Right cardiac atrium (tissue), 5 donors: ENCODE data around the gene ZNF606. TPM values are rescaled to one million over a fixed set of nuclear protein-coding genes. Genes with fewer than 3 reads are reported as not detected.

Experiments used
- ATAC-seq, 2 donors: fragments of 200-7000 bp; cut with Tn5 transposase; one replicate each; pipeline versions ENCODE4 v1.8.0 to v1.9.1; 2020; ENCODE audit warnings: moderate library complexity in 2 of 2, mild to moderate bottlenecking in 1 of 2
- DNase-seq, 3 donors: peaks; one replicate each; pipeline ENCODE4 v3.0.0-alpha.2; 2020
- H3K27ac ChIP-seq: one replicate; pipeline ENCODE4 v1.5.1; 2013; ENCODE audit warnings: mild to moderate bottlenecking, low read length, control low read depth, moderate library complexity
- H3K27me3 ChIP-seq: one replicate; pipeline ENCODE4 v1.6.1; 2013; ENCODE audit not compliant: control insufficient read depth, insufficient read depth
- H3K4me1 ChIP-seq: one replicate; pipeline ENCODE4 v1.6.1; 2013; ENCODE audit warnings: low read length; ENCODE audit not compliant: control insufficient read depth, insufficient read depth
- H3K4me3 ChIP-seq: one replicate; pipeline ENCODE4 v1.5.1; 2013; ENCODE audit warnings: low read length, control low read depth
- H3K9me3 ChIP-seq: one replicate; pipeline ENCODE4 v1.6.1; 2013; ENCODE audit warnings: low read length; ENCODE audit not compliant: control insufficient read depth
- WGBS: extraction: QIAGEN DNeasy Blood & Tissue Kit; methylation state at CpG from one replicate; pipeline ENCODE4 v1.1.7; 2013; 5-methylcytosine and 5-hydroxymethylcytosine counted together
- intact Hi-C, 4 donors: fragments of 100-400 bp; cut with DNase I; formaldehyde crosslinking; loops; one replicate each; pipeline versions ENCODE4 v1.11.0 to v1.14.0; 2022 to 2023
- polyA plus RNA-seq: library from polyadenylated mRNA; stranded (reverse); fragments of 200-250 nt; gene quantifications from one replicate; pipeline ENCODE4 v1.2.3, GENCODE V29; 2013
- total RNA-seq, 4 donors: library from RNA; stranded (reverse); fragmentation: NEBNext Ultra II Directional; extraction: Animal tissue kit (Norgen Biotek cat#: 25700); gene quantifications; one replicate each; pipeline ENCODE4 v1.2.1, GENCODE V29; 2021
- donor health status: healthy with polysubstance abuse.
- donor health status: DM: no; HTN: yes; CAD: no.
- donor health status: DM: no; HTN: no; CAD: no.
- donor health status: DM: no; HTN: yes; CAD: no; lungs with severe emphysema.
- donor health status: DM: yes; HTN: yes; CAD: no.

ZNF606 gene
- total and polyA plus RNA-seq, 5 donors = 10.2 to 16.8 (median 15.3) TPM

DNA sequence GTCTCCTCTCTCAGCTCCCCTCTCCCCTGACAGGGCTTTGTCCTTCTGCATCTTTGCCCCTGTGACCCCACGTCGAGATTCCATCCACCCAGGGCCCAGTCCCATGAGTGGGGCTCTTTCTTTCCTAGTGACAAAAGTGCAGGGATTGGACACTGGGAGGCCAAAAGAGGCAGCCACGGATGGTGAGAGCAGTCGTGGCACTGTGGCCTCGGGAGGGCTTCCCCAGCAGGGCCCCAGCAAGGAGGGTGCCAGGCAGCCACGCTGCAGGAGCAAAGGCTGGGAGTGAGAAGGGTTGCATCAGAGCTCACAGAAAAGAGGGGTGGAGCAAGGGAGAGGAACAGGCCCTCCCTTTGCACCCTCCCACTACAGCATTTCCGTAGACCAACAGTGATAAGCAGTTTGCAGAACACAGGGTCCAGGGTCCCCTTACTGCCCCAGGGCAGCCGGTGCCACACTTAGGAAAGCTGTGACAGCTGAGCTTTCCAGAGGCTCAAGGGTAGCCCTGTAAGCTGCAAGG, 36.1 kb upstream of the ZNF606 start:
- WGBS = 15% methylated on average over 8 of the region's 8 CpGs
- intact Hi-C loops = no loop called here
- Histone ChIP-seq H3K27ac (no peak overlapping the region), H3K4me1 (no peaks in the 10 kb centered on the region), H3K9me3 (peaks cover 3% of the 10 kb centered on the region), H3K27me3 (no peaks in the 10 kb centered on the region), H3K4me3 (no peak overlapping the region)
- ATAC-seq (no peak), DNase-seq (no peak)

DNA sequence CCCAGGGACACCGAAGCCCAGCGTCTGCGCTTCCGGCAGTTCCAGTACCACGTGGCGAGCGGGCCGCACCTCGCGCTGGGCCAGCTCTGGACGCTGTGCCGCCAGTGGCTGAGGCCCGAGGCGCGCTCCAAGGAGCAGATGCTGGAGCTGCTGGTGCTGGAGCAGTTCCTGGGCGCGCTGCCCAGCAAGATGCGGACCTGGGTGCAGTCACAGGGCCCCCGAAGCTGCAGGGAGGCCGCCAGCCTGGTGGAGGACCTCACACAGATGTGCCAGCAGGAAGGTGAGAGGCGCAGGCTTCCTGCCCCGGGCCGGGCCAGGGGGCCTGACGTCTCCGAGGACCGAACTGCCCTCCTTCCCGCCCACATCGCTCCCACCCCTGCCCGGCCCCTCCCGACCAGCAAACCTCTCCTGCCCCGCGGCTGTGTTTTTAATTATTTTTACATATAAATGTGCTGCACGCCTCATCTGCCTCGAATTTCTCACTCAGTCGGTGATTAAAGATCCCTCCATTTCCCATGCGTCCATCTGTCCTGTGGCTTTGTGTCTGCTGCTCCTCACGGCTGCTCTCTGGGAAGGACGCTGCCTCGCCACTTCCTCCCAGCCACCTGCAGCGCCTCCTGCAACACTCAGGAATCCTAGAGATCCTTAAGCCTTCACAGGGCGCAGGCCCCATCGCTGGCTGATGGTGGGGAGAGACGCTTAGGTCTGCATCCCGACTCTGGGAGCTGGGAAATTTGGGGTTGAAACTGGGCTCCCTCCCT, 35.5 kb upstream of the ZNF606 start:
- Histone ChIP-seq H3K9me3 (peaks cover 2% of the 10 kb centered on the region), H3K27ac (no peak overlapping the region), H3K27me3 (no peaks in the 10 kb centered on the region), H3K4me3 (no peak overlapping the region), H3K4me1 (no peaks in the 10 kb centered on the region)
- ATAC-seq (no peak), DNase-seq (peak in 1 of 3 donors; percentile 52)
- 12% methylated on average over 44 of the region's 44 CpGs for WGBS
- intact Hi-C loops = no loop called here

DNA sequence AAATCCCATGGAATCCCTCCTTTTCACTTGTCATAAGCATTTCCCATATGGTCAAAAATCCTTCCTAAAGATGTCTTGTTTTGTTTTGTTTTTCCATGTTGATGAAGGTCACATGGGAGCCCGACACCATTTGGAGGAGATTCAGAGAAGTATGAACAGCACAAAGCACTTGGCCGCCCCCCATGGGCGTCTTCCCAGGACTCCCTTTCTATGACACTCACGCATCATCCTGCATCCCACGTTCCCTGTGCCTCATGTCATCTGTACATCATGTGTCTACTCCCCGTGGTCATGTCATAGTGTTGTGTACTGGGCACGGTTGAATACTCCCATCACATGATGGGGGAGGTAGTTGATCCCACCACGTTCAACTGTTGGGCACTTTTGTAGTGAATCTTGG, 33.2 kb upstream of the ZNF606 start:
- H3K27me3 ChIP-seq = no peaks in the 10 kb centered on the region
- H3K4me3 ChIP-seq = no peak overlapping the region
- ATAC-seq (no peak), DNase-seq (peak in 1 of 3 donors; percentile 6)
- no peaks in the 10 kb centered on the region for H3K4me1 ChIP-seq
- no peak overlapping the region for H3K27ac ChIP-seq
- intact Hi-C loops = no loop called here
- WGBS = 68% methylated on average over 8 of the region's 8 CpGs
- no peaks in the 10 kb centered on the region for H3K9me3 ChIP-seq

DNA sequence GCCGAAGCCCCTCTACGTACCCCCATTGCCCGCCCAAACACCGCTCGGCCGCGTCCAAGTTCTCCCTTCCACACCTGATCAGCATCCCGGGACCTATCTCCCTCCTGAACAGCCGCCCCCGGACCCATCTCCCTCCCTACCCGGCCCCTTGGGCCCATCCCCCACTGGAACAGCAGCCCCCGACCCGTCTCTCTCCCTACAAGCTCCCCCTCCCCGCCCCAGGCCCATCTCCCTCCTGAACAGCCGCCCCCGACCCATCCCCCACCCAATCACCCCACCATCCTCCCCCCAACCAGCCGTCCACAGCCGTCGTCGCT, 31.8 kb upstream of the ZNF606 start:
- H3K4me1 ChIP-seq = no peaks in the 10 kb centered on the region
- ATAC-seq (peak in 1 of 2 donors; percentile 3), DNase-seq (no peak)
- peak overlapping the region; percentile 78 for H3K4me3 ChIP-seq
- WGBS = 4% methylated on average over 20 of the region's 20 CpGs
- H3K27me3 ChIP-seq = no peaks in the 10 kb centered on the region
- no peak overlapping the region for H3K27ac ChIP-seq
- no peaks in the 10 kb centered on the region for H3K9me3 ChIP-seq
- intact Hi-C loops = no loop called here

DNA sequence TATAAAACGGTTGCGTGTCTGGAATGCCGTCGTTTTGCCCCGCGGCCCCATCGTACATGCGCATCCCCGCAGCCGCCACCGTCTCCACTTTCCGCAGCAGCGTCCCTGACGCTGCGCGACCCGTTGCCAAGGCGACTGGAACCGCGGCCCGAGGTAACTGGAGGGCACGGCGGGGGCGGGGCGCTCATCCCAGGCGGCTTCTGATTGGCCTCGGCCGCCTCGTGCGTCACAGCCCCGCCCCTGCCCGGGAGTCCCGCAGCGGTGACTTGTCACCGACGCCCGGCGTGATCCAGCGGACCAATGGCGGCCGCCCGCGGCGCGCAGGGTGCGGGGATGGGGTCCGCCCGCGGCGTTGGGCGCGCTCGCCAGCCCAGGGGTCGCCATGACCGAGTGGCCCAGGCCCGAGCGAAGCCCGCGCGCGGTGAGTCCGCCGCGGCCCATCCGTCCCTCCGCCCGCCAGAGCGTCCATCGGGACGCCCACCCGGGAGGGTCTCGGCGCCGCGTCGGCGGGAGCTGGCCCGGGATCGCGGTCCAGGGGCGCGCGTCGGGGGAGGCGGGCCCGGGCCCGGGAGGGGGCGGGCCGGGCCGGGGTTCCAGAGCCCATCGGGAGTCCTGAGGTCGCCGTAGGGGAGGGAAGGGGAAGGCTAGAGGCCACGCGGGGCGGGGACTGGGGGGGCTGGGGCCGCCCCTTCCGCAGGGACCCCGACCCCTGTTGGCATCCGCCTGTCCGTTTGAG, 31.3 kb upstream of the ZNF606 start, which contains the start of gene ZSCAN1:
TSS of gene ZSCAN1 (plus strand) at position 285 of the 736 bp plus-strand sequence. CDS start 3,812 bp downstream, outside the sequence.
- Histone ChIP-seq H3K9me3 (no peaks in the 10 kb centered on the region), H3K27ac (no peak within 1 kb of the TSS), H3K4me3 (peak within 1 kb of the TSS; percentile 78), H3K27me3 (no peaks in the 10 kb centered on the region), H3K4me1 (no peaks in the 10 kb centered on the region)
- WGBS = 1% methylated on average over 101 of the region's 101 CpGs
- DNase-seq = peak; percentile 94 to 96 (median 95)
- intact Hi-C loops = no loop called here
- peak; percentile 96 to 98 for ATAC-seq

DNA sequence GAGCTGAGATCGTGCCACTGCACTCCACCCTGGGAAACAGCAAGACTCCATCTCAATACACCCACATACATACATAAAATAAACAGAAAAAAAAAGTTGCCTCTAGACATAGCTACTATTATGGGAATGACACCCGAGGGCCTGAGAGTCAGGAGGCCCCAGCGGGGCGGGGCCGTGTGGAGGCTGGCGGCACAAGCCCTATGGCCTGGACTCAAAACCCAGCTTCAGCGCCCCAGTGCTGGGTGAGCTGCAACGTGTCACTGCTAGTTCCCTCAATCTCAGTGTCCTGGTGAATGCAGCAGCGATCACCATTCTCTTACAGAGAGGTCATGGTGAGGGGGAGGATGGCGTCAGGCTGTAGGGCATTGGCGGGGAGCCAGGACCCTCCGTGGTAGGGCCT, 22.0 kb upstream of the ZNF606 start:
- H3K27me3 ChIP-seq = no peaks in the 10 kb centered on the region
- ATAC-seq (no peak), DNase-seq (no peak)
- 89% methylated on average over 12 of the region's 12 CpGs for WGBS
- H3K9me3 ChIP-seq = no peaks in the 10 kb centered on the region
- H3K27ac ChIP-seq = no peak overlapping the region
- no peak overlapping the region for H3K4me3 ChIP-seq
- H3K4me1 ChIP-seq = no peaks in the 10 kb centered on the region
- intact Hi-C loops = loop anchor here in 3 of 4 donors (2.0 to 5.0 kb wide), 2 partner anchors 130 to 133 kb away; no protein-coding TSS in a partner anchor

DNA sequence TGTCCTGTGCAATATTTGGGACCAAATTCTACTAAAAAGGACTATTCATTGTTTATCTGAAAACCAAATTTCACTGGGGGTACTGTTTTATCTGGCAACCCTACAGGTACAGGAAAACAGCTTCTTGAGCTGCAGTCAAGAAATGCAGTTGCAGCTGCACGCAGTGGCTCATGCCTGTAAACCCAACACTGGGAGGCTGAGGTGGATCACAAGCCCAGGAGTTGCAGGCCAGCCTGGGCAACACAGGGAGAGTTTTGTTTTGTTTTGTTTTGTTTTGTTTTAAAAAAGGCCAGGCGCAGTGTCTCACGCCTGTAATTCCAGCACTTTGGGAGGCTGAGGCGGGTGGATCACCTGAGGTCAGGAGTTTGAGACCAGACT, 19.7 kb upstream of the ZNF606 start:
- Histone ChIP-seq H3K9me3 (no peaks in the 10 kb centered on the region), H3K27me3 (no peaks in the 10 kb centered on the region), H3K4me3 (no peak overlapping the region), H3K4me1 (no peaks in the 10 kb centered on the region), H3K27ac (no peak overlapping the region)
- intact Hi-C loops = loop anchor here in 3 of 4 donors (2.0 to 5.0 kb wide), 2 partner anchors 133 to 135 kb away; no protein-coding TSS in a partner anchor
- ATAC-seq = no peak
- DNase-seq = no peak
- WGBS = 70% methylated on average over 4 of the region's 4 CpGs

DNA sequence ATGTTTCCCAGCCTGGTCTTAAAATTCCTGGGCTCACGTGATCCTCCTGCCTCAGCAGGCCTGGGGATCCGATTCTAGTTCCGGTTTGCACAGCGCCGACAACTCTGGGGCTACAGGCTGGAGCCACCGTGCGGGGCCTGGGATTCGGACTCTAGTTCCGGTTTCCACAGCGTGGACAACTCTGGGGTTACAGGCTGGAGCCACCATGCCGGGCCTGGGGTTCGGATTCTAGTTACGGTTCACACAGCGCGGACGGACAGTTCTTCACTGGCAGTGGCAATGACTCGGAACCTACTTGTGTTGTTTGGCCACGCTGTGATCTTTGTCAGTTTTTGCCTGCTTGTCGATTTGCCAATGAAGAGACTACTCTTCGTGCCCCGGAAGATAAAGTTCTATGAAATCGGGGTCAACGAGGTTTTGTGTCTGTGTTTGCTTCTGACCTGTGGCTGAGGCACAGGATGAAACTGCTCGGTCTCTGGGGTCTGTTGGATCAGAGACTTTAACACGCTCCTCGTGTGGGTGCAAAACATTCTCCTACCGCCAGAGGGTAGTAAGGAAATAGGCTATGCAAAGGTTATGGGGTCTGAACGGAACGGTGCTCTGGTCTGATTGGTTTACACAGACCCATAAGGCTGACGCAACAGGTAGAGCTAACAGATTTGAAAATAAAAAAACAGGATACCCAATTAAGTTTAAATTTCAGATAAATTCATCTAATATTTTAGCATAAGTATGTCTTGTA, 19.1 kb upstream of the ZNF606 start:
- ATAC-seq (peak; percentile 94 to 96), DNase-seq (peak in 1 of 3 donors; percentile 49)
- H3K4me3 ChIP-seq = no peak overlapping the region
- 52% methylated on average over 30 of the region's 30 CpGs for WGBS
- H3K27ac ChIP-seq = no peak overlapping the region
- no peaks in the 10 kb centered on the region for H3K27me3 ChIP-seq
- intact Hi-C loops = loop anchor here in 3 of 4 donors (2.0 to 5.0 kb wide), 2 partner anchors 133 to 136 kb away; no protein-coding TSS in a partner anchor
- no peaks in the 10 kb centered on the region for H3K9me3 ChIP-seq
- no peaks in the 10 kb centered on the region for H3K4me1 ChIP-seq

DNA sequence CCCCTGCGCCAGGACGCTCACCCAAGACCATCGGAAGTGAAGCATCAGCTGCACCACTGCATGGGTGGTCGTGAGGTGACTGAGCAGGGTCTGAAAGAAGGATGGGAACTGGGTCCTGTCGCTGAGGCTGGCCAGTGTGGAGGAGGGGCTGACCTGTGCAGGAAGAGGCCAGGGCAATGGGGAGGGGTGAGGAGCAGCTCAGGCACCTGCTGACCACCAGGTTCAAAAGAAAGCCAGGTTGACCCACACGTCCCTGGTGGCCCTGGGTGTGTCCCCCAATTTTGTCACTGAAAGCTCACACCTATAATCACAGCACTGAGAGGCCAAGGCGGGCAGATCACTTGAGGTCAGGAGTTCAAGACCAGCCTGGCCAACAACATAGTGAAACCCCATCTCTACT, 17.5 kb upstream of the ZNF606 start:
- 76% methylated on average over 7 of the region's 7 CpGs for WGBS
- no peak overlapping the region for H3K4me3 ChIP-seq

DNA sequence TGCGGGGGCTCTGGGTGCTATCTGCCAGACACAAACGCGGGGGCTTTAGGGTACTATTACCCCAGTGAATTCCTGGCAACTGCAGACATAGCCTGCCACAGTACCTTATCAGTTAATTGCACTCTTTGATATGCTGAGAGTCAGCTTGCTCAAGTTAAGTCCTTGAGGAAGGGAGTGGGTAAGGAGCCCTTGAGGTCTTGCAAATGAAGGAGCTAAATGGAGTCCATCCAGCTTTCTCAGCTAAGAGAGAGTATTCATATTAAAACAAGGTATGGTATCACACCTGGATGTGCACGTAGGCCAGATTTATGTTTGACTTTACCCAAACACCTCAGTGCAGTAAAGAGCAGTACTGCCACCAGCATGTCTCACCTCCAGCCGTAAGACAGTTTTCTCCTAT, 11.5 kb upstream of the ZNF606 start:
- Histone ChIP-seq H3K4me3 (no peak overlapping the region), H3K9me3 (no peaks in the 10 kb centered on the region), H3K27ac (no peak overlapping the region), H3K27me3 (no peaks in the 10 kb centered on the region), H3K4me1 (no peaks in the 10 kb centered on the region)
- DNase-seq = no peak
- intact Hi-C loops = no loop called here
- ATAC-seq = no peak
- WGBS = 47% methylated on average over 5 of the region's 5 CpGs

More for the DNA sequence above, 17.5 kb upstream of the ZNF606 start:
- no peak for ATAC-seq
- intact Hi-C loops = loop anchor here in 2 of 4 donors (5.0 kb wide), 1 partner anchor 137 kb away; no protein-coding TSS in a partner anchor
- Histone ChIP-seq H3K4me1 (no peaks in the 10 kb centered on the region), H3K27ac (no peak overlapping the region), H3K27me3 (no peaks in the 10 kb centered on the region), H3K9me3 (no peaks in the 10 kb centered on the region)
- DNase-seq = no peak
